ENCODE measurements around the gene PCBP4. TPM values are rescaled to one million over a fixed set of nuclear protein-coding genes. Genes with fewer than 3 reads are reported as not detected.

The PCBP4 gene
- total and polyA plus RNA-seq, 2 donors (not counting 1 experiment from before 2014, with no cell fraction given): 15.3 to 25.6 TPM

- H3K4me1 Mint-ChIP-seq: peaks cover 23% of the 10 kb centered on the region
- H3K27ac Mint-ChIP-seq: peak overlapping the region; percentile 61
- H3K4me2 ChIP-seq (replicated peaks; ENCODE audit: low read depth, low read length, poor library complexity, severe bottlenecking): peak overlapping the region; percentile 99
- peak overlapping the region; percentile 88 for H3K4me3 Mint-ChIP-seq
- no peak for ATAC-seq (ENCODE audit: low read depth)
- POLR2A ChIA-PET: interaction anchor here (1.4 to 1.5 kb wide), 2 partner anchors 9 to 15 kb away, joined by 3 to 4 read pairs; no protein-coding TSS in a partner anchor
- no peaks in the 10 kb centered on the region for H3K27me3 ChIP-seq (replicated peaks in 1 of 4; ENCODE audit: control extremely low read depth in 1 of 4, control insufficient read depth in 3 of 4, insufficient read depth in 4 of 4, low read length in 3 of 4)
- peaks cover 6 to 23% of the 10 kb centered on the region in 2 donors for H3K4me1 ChIP-seq (ENCODE audit: control insufficient read depth in 2 of 2, insufficient read depth in 2 of 2, low read length in 2 of 2)
- H3K27me3 Mint-ChIP-seq: no peaks in the 10 kb centered on the region
- intact Hi-C loops (cut with micrococcal nuclease): no loop called here
- peaks cover 0 to 3% of the 10 kb centered on the region in 2 experiments for H3K36me3 ChIP-seq (replicated peaks in 1 of 2; ENCODE audit: control extremely low read depth in 1 of 2, control insufficient read depth in 1 of 2, extremely low read depth in 1 of 2, insufficient read depth in 2 of 2, low read length in 1 of 2)
- 46% methylated on average over 2 of the region's 11 CpGs for WGBS (ENCODE audit: insufficient coverage)
- H3K9ac ChIP-seq (ENCODE audit: low read length): peak overlapping the region; percentile 75
- H3K79me2 ChIP-seq (ENCODE audit: control insufficient read depth, insufficient read depth, low read length): peaks cover 5% of the 10 kb centered on the region
- H2AFZ ChIP-seq (ENCODE audit: insufficient read depth, low read depth, low read length, poor library complexity, severe bottlenecking): peak overlapping the region; percentile 88
- no peak for TF ChIP-seq EZH2 (IDR thresholded peaks at IDR 0.05; ENCODE audit: borderline replicate concordance, insufficient read depth, low read depth, low read length, poor library complexity, severe bottlenecking)
- TF ChIP-seq, protein P1, sequence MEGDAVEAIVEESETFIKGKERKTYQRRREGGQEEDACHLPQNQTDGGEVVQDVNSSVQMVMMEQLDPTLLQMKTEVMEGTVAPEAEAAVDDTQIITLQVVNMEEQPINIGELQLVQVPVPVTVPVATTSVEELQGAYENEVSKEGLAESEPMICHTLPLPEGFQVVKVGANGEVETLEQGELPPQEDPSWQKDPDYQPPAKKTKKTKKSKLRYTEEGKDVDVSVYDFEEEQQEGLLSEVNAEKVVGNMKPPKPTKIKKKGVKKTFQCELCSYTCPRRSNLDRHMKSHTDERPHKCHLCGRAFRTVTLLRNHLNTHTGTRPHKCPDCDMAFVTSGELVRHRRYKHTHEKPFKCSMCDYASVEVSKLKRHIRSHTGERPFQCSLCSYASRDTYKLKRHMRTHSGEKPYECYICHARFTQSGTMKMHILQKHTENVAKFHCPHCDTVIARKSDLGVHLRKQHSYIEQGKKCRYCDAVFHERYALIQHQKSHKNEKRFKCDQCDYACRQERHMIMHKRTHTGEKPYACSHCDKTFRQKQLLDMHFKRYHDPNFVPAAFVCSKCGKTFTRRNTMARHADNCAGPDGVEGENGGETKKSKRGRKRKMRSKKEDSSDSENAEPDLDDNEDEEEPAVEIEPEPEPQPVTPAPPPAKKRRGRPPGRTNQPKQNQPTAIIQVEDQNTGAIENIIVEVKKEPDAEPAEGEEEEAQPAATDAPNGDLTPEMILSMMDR (IDR thresholded peaks at IDR 0.05): no peak
- H4K20me1 ChIP-seq (ENCODE audit: control insufficient read depth, insufficient read depth, low read length, poor library complexity, severe bottlenecking): no peaks in the 10 kb centered on the region
- peak overlapping the region in 4 of 5 experiments; percentile 22 to 73 (median 54) for H3K4me3 ChIP-seq (ENCODE audit: control extremely low read depth in 1 of 5, extremely low read depth in 1 of 5, insufficient read depth in 1 of 5, low read depth in 2 of 5, low read length in 4 of 5)
- no peaks in the 10 kb centered on the region for H3K9me3 Mint-ChIP-seq (ENCODE audit: insufficient read depth)
- DNase-seq: no peak
- H3K9me3 ChIP-seq (ENCODE audit: control extremely low read depth in 1 of 3, control insufficient read depth in 2 of 3, insufficient read depth in 1 of 3, low read length in 2 of 3): no peaks in the 10 kb centered on the region
- H3K27ac ChIP-seq (ENCODE audit: low read length in 2 of 2): peak overlapping the region in 1 of 2 donors; percentile 56
- CTCF ChIA-PET: interaction anchor here (0.5 to 2.6 kb wide), 3 partner anchors 11 to 26 kb away, joined by 3 to 14 read pairs (median 3); partner anchors contain the start of genes PARP3 and RRP9
Measured at GRCh38 chr3:51968170-51968775, 1.0 kb upstream of the PCBP4 start.

DNA sequence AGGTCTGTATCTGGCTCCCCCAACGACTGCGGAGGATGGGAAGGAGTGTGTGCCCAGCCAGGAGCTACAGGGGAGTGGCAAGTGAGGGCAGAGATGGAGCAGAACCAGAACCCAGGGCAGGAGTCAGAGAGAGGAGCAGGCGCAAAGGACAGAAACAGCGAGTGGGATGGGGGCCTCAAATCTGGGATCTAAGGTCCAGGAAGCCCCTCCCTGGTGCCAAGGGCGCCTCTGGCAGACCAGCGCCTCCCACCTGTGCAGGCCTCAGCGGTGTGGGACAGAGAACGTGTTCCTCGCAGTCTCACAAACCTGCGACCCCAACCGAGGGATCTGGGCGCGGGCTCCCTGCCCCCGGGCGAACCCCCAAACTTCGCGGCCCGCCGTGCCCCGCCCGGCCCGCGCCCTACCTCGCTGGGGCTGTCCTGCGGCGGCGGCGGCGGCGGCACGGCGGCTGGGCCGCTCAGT is 301 bp downstream of the PCBP4 start:
- no peak for TF ChIP-seq EZH2 (IDR thresholded peaks at IDR 0.05; ENCODE audit: borderline replicate concordance, insufficient read depth, low read depth, low read length, poor library complexity, severe bottlenecking)
- TF ChIP-seq, protein P1 (IDR thresholded peaks at IDR 0.05): no peak

More for the DNA sequence above, 301 bp downstream of the PCBP4 start:
- intact Hi-C loops (cut with micrococcal nuclease): no loop called here
- H3K27ac ChIP-seq (ENCODE audit: low read length in 2 of 2): peak overlapping the region in 1 of 2 donors; percentile 41
- no peaks in the 10 kb centered on the region for H4K20me1 ChIP-seq (ENCODE audit: control insufficient read depth, insufficient read depth, low read length, poor library complexity, severe bottlenecking)
- peaks cover 4% of the 10 kb centered on the region for H3K79me2 ChIP-seq (ENCODE audit: control insufficient read depth, insufficient read depth, low read length)
- ATAC-seq (ENCODE audit: low read depth) (peak; percentile 62), DNase-seq (no peak)
- peaks cover 6 to 20% of the 10 kb centered on the region in 2 donors for H3K4me1 ChIP-seq (ENCODE audit: control insufficient read depth in 2 of 2, insufficient read depth in 2 of 2, low read length in 2 of 2)
- peak overlapping the region; percentile 90 for H2AFZ ChIP-seq (ENCODE audit: insufficient read depth, low read depth, low read length, poor library complexity, severe bottlenecking)
- Mint-ChIP-seq H3K9me3 (ENCODE audit: insufficient read depth) (no peaks in the 10 kb centered on the region), H3K27ac (no peak overlapping the region), H3K4me1 (peaks cover 21% of the 10 kb centered on the region), H3K27me3 (no peaks in the 10 kb centered on the region), H3K4me3 (peak overlapping the region; percentile 87)
- peaks cover 0 to 3% of the 10 kb centered on the region in 2 experiments for H3K36me3 ChIP-seq (replicated peaks in 1 of 2; ENCODE audit: control extremely low read depth in 1 of 2, control insufficient read depth in 1 of 2, extremely low read depth in 1 of 2, insufficient read depth in 2 of 2, low read length in 1 of 2)
- H3K4me3 ChIP-seq (ENCODE audit: control extremely low read depth in 1 of 5, extremely low read depth in 1 of 5, insufficient read depth in 1 of 5, low read depth in 2 of 5, low read length in 4 of 5): peak overlapping the region in 4 of 5 experiments; percentile 36 to 74 (median 48)
- no peaks in the 10 kb centered on the region for H3K27me3 ChIP-seq (replicated peaks in 1 of 4; ENCODE audit: control extremely low read depth in 1 of 4, control insufficient read depth in 3 of 4, insufficient read depth in 4 of 4, low read length in 3 of 4)
- peak overlapping the region; percentile 69 for H3K9ac ChIP-seq (ENCODE audit: low read length)
- 7% methylated on average over 33 of the region's 33 CpGs for WGBS (ENCODE audit: insufficient coverage)
- POLR2A ChIA-PET: interaction anchor here (0.7 to 1.5 kb wide), 2 partner anchors 16 to 317 kb away, joined by 4 to 5 read pairs; no protein-coding TSS in a partner anchor
- H3K9me3 ChIP-seq (ENCODE audit: control extremely low read depth in 1 of 3, control insufficient read depth in 2 of 3, insufficient read depth in 1 of 3, low read length in 2 of 3): no peaks in the 10 kb centered on the region
- CTCF ChIA-PET: interaction anchor here (0.6 to 2.6 kb wide), 2 partner anchors 15 to 25 kb away, joined by 3 to 14 read pairs; partner anchors contain the start of genes PARP3 and RRP9
- H3K4me2 ChIP-seq (replicated peaks; ENCODE audit: low read depth, low read length, poor library complexity, severe bottlenecking): peak overlapping the region; percentile 99

Measured in B cell (primary cell).